ENCODE measurements around the gene HAPLN2.

GRCh38 chr1:156654700-156655099 lies 35.5 kb downstream of the HAPLN2 start:
- TF ChIP-seq, protein P1, sequence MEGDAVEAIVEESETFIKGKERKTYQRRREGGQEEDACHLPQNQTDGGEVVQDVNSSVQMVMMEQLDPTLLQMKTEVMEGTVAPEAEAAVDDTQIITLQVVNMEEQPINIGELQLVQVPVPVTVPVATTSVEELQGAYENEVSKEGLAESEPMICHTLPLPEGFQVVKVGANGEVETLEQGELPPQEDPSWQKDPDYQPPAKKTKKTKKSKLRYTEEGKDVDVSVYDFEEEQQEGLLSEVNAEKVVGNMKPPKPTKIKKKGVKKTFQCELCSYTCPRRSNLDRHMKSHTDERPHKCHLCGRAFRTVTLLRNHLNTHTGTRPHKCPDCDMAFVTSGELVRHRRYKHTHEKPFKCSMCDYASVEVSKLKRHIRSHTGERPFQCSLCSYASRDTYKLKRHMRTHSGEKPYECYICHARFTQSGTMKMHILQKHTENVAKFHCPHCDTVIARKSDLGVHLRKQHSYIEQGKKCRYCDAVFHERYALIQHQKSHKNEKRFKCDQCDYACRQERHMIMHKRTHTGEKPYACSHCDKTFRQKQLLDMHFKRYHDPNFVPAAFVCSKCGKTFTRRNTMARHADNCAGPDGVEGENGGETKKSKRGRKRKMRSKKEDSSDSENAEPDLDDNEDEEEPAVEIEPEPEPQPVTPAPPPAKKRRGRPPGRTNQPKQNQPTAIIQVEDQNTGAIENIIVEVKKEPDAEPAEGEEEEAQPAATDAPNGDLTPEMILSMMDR (IDR thresholded peaks at IDR 0.05), result no peak
- no peak for TF ChIP-seq POLR2A (IDR thresholded peaks at IDR 0.05)

All from esophagus squamous epithelium (tissue), 4 donors.